Keratinocyte (primary cell): ENCODE results near the gene KLRD1. TPM values are rescaled to one million over a fixed set of nuclear protein-coding genes. Genes with fewer than 3 reads are reported as not detected.
"Not testable (repeated sequence)": the region's sequence is repeated elsewhere in the genome, so short reads cannot be mapped to it uniquely, and the experiment has no call there.

Experiments
- DNase-seq: peaks from one replicate; pipeline ENCODE4 v3.0.0-alpha.2; 2011; ENCODE audit warnings: low read depth, missing footprints, low spot score
- FAIRE-seq: peaks from 2 replicates; lab custom pipeline; 2011; peaks lifted over from hg19 to GRCh38; lab: Jason Lieb, UNC
- H2AFZ ChIP-seq: 2 replicates; pipeline ENCODE4 v1.6.0; 2012; ENCODE audit warnings: low read length, control low read depth, inconsistent platforms; ENCODE audit not compliant: control insufficient read depth
- H3K27ac ChIP-seq: 2 replicates; pipeline ENCODE4 v1.5.1; 2011; ENCODE audit warnings: low read length; ENCODE audit not compliant: control insufficient read depth, insufficient read depth
- H3K27me3 ChIP-seq: 3 replicates; pipeline ENCODE4 v1.6.0; 2011; ENCODE audit warnings: low read length; ENCODE audit not compliant: control insufficient read depth, insufficient read depth; ENCODE audit errors: extremely low read depth
- H3K36me3 ChIP-seq, 2 experiments: 2 replicates in 1 of 2; 3 replicates in 1 of 2; pipeline ENCODE4 v1.5.1; 2011; ENCODE audit warnings: low read length in 2 of 2, mild to moderate bottlenecking in 1 of 2; ENCODE audit not compliant: control insufficient read depth in 2 of 2, insufficient read depth in 2 of 2; ENCODE audit errors: extremely low read depth in 1 of 2
- H3K4me1 ChIP-seq: 3 replicates; pipeline ENCODE4 v1.5.1; 2011; ENCODE audit warnings: low read length; ENCODE audit not compliant: control insufficient read depth, insufficient read depth; ENCODE audit errors: extremely low read depth
- H3K4me2 ChIP-seq: 3 replicates; pipeline ENCODE4 v1.6.0; 2011; ENCODE audit warnings: low read depth, low read length; ENCODE audit not compliant: control insufficient read depth, insufficient read depth; ENCODE audit errors: extremely low read depth
- H3K4me3 ChIP-seq, 3 experiments: fragments of 200-600 bp in 1 of 3; sonication (generic) in 1 of 3; 2 replicates in 2 of 3; 3 replicates in 1 of 3; pipeline ENCODE4 v1.5.1; 2011 to 2016; ENCODE audit warnings: low read length in 3 of 3, mild to moderate bottlenecking in 3 of 3, control low read depth in 2 of 3, inconsistent platforms in 1 of 3, low read depth in 1 of 3, mixed read lengths in 1 of 3, mixed run types in 1 of 3, moderate library complexity in 1 of 3; ENCODE audit not compliant: control insufficient read depth in 2 of 3, insufficient read depth in 2 of 3; ENCODE audit errors: extremely low read depth in 1 of 3
- H3K79me2 ChIP-seq: 2 replicates; pipeline ENCODE4 v1.6.0; 2012; ENCODE audit warnings: low read length; ENCODE audit not compliant: control insufficient read depth, insufficient read depth
- H3K9ac ChIP-seq: 3 replicates; pipeline ENCODE4 v1.6.0; 2011; ENCODE audit warnings: low read length; ENCODE audit not compliant: control insufficient read depth, insufficient read depth; ENCODE audit errors: extremely low read depth
- H3K9me1 ChIP-seq: 3 replicates; pipeline ENCODE4 v1.6.0; 2011; ENCODE audit warnings: low read length; ENCODE audit not compliant: control insufficient read depth, insufficient read depth; ENCODE audit errors: extremely low read depth
- H3K9me3 ChIP-seq: 2 replicates; pipeline ENCODE4 v1.5.1; 2012; ENCODE audit warnings: low read depth, low read length; ENCODE audit not compliant: control insufficient read depth
- H4K20me1 ChIP-seq: 3 replicates; pipeline ENCODE4 v1.6.0; 2011; ENCODE audit warnings: low read length; ENCODE audit not compliant: control insufficient read depth, insufficient read depth; ENCODE audit errors: extremely low read depth
- CTCF ChIP-seq, 3 experiments: IDR thresholded peaks in 1 of 3; conservative IDR thresholded peaks in 1 of 3; optimal IDR thresholded peaks in 1 of 3; 2 replicates in 2 of 3; 3 replicates in 1 of 3; pipeline versions ENCODE3 to v1.5.1; 2011; ENCODE audit warnings: low read length in 3 of 3, mild to moderate bottlenecking in 3 of 3, moderate library complexity in 2 of 3, control low read depth in 1 of 3, inconsistent platforms in 1 of 3; ENCODE audit not compliant: insufficient read depth in 2 of 3; ENCODE audit errors: extremely low read depth in 1 of 3
- EZH2 ChIP-seq: IDR thresholded peaks from one replicate; pipeline ENCODE4 v1.6.1; 2012; ENCODE audit warnings: inconsistent platforms, mild to moderate bottlenecking, low read length, moderate library complexity
- dilution Hi-C: fragments of 300-500 bp; cut with MboI; formaldehyde crosslinking; loops from one replicate; pipeline ENCODE4 v1.7.0; 2020; ENCODE audit warnings: low sequenced_read_pairs; ENCODE audit not compliant: extremely low pct_ligation_motif_present
- polyA plus RNA-seq, 5 experiments: library from polyadenylated mRNA; depleted of rRNA in 3 of 5; stranded (reverse) in 3 of 5; stranded (forward) in 1 of 5; unstranded in 1 of 5; fragments of >200 nt; gene quantifications; 1 replicate in 1 of 5; 2 replicates in 3 of 5; 3 replicates in 1 of 5; pipeline versions ENCODE4 v1.2.1 to v1.2.3, GENCODE V29; 2011 to 2012; ENCODE audit warnings: missing spikeins in 2 of 5, low read depth in 1 of 5, low replicate concordance in 1 of 5

The KLRD1 gene
- polyA plus RNA-seq, 1 donor (not counting 4 experiments of a cell fraction or from before 2014, with no cell fraction given), result under 0.01 TPM

DNA sequence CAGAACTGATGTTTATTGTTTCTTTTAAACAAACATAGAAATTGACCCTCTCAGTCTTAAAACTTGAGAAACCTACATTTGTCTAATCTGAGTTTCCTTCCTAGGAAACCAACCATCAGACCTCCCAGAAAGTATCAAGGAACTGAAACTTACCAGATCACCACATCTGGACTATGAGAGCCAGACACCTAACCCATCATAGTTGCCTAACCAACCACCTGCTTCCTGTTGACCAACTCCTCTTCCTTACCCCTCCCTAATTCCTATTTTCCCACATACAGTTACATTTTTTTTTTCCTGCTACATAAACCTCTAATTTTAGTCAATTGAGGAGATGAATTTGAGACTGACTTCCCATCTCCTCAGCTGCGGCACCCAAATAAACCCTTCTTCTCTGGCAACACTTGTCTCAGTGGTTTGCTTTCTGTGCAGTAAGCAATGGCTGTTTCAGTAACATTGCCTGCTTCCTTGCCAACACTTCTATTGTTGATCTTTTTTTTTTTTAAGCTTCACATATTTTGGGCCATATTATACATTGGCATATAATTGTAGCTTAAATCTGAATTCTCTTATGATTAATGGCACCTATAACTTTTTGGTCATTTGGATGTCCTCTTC lies 34.3 kb downstream of the KLRD1 start:
- no peak for TF ChIP-seq EZH2
- TF ChIP-seq CTCF (optimal IDR thresholded peaks at IDR 0.05 in 1 of 3, IDR thresholded peaks at IDR 0.05 in 1 of 3, conservative IDR thresholded peaks at IDR 0.05 in 1 of 3; ENCODE audit: extremely low read depth in 1 of 3, insufficient read depth in 2 of 3, low read length in 3 of 3), result no peak
- Histone ChIP-seq H3K79me2 (no peaks in the 10 kb centered on the region), H3K4me2 (no peak overlapping the region), H3K27ac (no peak overlapping the region), H4K20me1 (no peaks in the 10 kb centered on the region), H2AFZ (no peak overlapping the region), H3K9ac (no peak overlapping the region), H3K36me3 (no peaks in the 10 kb centered on the region), H3K4me1 (peaks cover 11% of the 10 kb centered on the region), H3K27me3 (no peaks in the 10 kb centered on the region), H3K4me3 (no peak overlapping the region), H3K9me1 (no peaks in the 10 kb centered on the region), H3K9me3 (no peaks in the 10 kb centered on the region)
- dilution Hi-C loops, result no loop called here
- DNase-seq (no peak), FAIRE-seq (no peak)

GRCh38 chr12:10351457-10351856 lies 43.8 kb downstream of the KLRD1 start:
- DNase-seq, result not testable (repeated sequence)

GRCh38 chr12:10354071-10354470 lies 46.4 kb downstream of the KLRD1 start:
- no peaks in the 10 kb centered on the region for H3K9me1 ChIP-seq
- dilution Hi-C loops, result no loop called here
- H3K4me3 ChIP-seq, result no peak overlapping the region
- H2AFZ ChIP-seq, result no peak overlapping the region
- no peaks in the 10 kb centered on the region for H3K9me3 ChIP-seq
- no peaks in the 10 kb centered on the region for H4K20me1 ChIP-seq
- no peaks in the 10 kb centered on the region for H3K79me2 ChIP-seq
- no peak for FAIRE-seq
- TF ChIP-seq EZH2 (no peak), CTCF (optimal IDR thresholded peaks at IDR 0.05 in 1 of 3, IDR thresholded peaks at IDR 0.05 in 1 of 3, conservative IDR thresholded peaks at IDR 0.05 in 1 of 3; ENCODE audit: extremely low read depth in 1 of 3, insufficient read depth in 2 of 3, low read length in 3 of 3) (no peak)
- H3K27me3 ChIP-seq, result no peaks in the 10 kb centered on the region
- no peaks in the 10 kb centered on the region for H3K36me3 ChIP-seq
- DNase-seq, result no peak
- no peak overlapping the region for H3K9ac ChIP-seq
- no peak overlapping the region for H3K27ac ChIP-seq
- H3K4me1 ChIP-seq, result no peaks in the 10 kb centered on the region
- H3K4me2 ChIP-seq, result no peak overlapping the region

More at GRCh38 chr12:10351457-10351856, 43.8 kb downstream of the KLRD1 start:
- H3K27me3 ChIP-seq, H3K27ac ChIP-seq, dilution Hi-C loops, H3K36me3 ChIP-seq, H3K4me3 ChIP-seq, H2AFZ ChIP-seq, H4K20me1 ChIP-seq, H3K9ac ChIP-seq, H3K79me2 ChIP-seq, H3K4me1 ChIP-seq, H3K4me2 ChIP-seq, H3K9me3 ChIP-seq, H3K9me1 ChIP-seq, FAIRE-seq: not testable (repeated sequence)
